Choroid plexus epithelial cell (primary cell): ENCODE measurements around the gene OST4.

Source experiments
- DNase-seq: peaks from one replicate; pipeline ENCODE4 v3.0.0-alpha.2; 2010; ENCODE audit warnings: low read depth
- H3K4me3 ChIP-seq: 2 replicates; pipeline ENCODE4 v1.5.1; 2011; ENCODE audit warnings: low read depth, mild to moderate bottlenecking, control low read depth, low read length, moderate library complexity
- CTCF ChIP-seq: conservative IDR thresholded peaks from 2 replicates; pipeline ENCODE4 v1.5.1; 2011; ENCODE audit warnings: low read depth, mild to moderate bottlenecking, control low read depth, inconsistent platforms, low read length, moderate library complexity

The OST4 gene

DNA sequence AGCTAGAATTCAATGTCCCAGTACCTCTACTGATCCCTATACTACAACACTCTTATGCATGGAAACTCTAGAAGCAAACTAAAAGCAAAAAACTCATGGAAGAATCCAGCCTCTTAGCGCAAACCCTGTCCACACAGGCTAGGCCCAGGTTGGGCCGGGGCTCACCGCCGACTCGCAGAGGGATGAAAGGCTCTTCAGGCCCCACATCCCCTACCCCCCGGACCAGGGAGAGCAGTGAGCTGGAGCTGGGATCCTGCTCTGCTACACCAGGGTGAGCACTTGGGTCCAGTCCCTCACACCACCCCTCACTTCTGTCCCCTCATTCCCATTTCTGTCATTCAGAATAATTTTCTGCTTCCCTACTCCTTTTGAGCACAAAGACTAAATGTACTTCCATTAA, 2.0 kb downstream of the OST4 start:
- peak overlapping the region; percentile 98 for H3K4me3 ChIP-seq
- no peak for TF ChIP-seq CTCF
- no peak for DNase-seq

GRCh38 chr2:27067385-27067784, 4.1 kb downstream of the OST4 start:
- DNase-seq = no peak
- no peak for TF ChIP-seq CTCF
- no peak overlapping the region for H3K4me3 ChIP-seq

DNA sequence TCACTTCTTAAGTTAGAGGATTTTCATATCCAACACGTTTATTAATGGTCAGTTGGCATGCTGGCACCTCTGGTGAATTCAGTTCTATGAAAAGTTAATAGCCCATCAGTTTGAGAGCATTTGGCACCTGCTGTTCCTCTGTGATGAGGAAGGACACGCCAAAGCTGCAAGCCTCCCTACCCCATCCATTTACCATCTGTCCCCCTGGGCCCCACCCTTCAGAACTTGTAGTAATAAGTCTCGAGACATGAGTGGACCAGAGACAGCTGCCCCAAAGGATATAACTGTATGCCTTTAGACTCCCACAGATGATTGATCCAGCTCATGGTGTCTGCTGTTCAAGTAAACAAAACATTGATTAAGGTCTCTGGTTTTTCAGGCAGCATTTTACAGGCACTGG, 6.3 kb downstream of the OST4 start:
- TF ChIP-seq CTCF = no peak
- H3K4me3 ChIP-seq = no peak overlapping the region
- DNase-seq = no peak

GRCh38 chr2:27060323-27060722, 11.1 kb downstream of the OST4 start:
- no peak for TF ChIP-seq CTCF
- DNase-seq = no peak
- H3K4me3 ChIP-seq = no peak overlapping the region

GRCh38 chr2:27059141-27059820, 12.2 kb downstream of the OST4 start:
- no peak for TF ChIP-seq CTCF
- DNase-seq = no peak
- H3K4me3 ChIP-seq = no peak overlapping the region

GRCh38 chr2:27058210-27058609, 13.2 kb downstream of the OST4 start:
- no peak overlapping the region for H3K4me3 ChIP-seq
- no peak for TF ChIP-seq CTCF

GRCh38 chr2:27057184-27057583, 14.3 kb downstream of the OST4 start:
- DNase-seq = no peak
- TF ChIP-seq CTCF = no peak
- H3K4me3 ChIP-seq = no peak overlapping the region

More at GRCh38 chr2:27058210-27058609, 13.2 kb downstream of the OST4 start:
- no peak for DNase-seq
